HepG2 (cell line): ENCODE measurements around the gene ZMYM4. TPM values are rescaled to one million over a fixed set of nuclear protein-coding genes. Genes with fewer than 3 reads are reported as not detected.

Source experiments
- ATAC-seq: fragments of 200-7000 bp; cut with Tn5 transposase; 3 replicates; pipeline ENCODE4 v1.9.1; 2020; ENCODE audit warnings: mild to moderate bottlenecking, moderate library complexity
- BruUV-seq: library from RNA; stranded (reverse); fragments of 400-500 nt; replicated peaks from 2 replicates; lab custom pipeline; 2021; lab: Mats Ljungman, UMichigan
- CTCF ChIA-PET: fragments of 300-600 bp; formaldehyde crosslinking; extraction: SDS; loops from one replicate; lab custom pipeline; 2021; ENCODE audit warnings: low total read pairs, inconsistent platforms, low intra/inter-chr PET ratio; lab: Yijun Ruan, JAX
- POLR2A ChIA-PET: fragments of 350-600 bp; sonication (Branson Sonifier 250); formaldehyde crosslinking; loops from one replicate; lab custom pipeline; 2020; ENCODE audit warnings: antibody characterized with exemption, inconsistent platforms; lab: Yijun Ruan, JAX
- DNase-seq: peaks from one replicate; pipeline ENCODE4 v3.0.0-alpha.2; 2015; ENCODE audit warnings: low spot score
- FAIRE-seq: peaks from 3 replicates; lab custom pipeline; 2011; peaks lifted over from hg19 to GRCh38; lab: Jason Lieb, UNC
- H2AFZ ChIP-seq: one replicate; pipeline ENCODE4 v1.6.1; 2011; ENCODE audit warnings: low read length, inconsistent platforms
- H3K27ac ChIP-seq: fragments of 300-600 bp; 3 replicates; pipeline ENCODE4 v1.8.0; 2011; ENCODE audit warnings: mixed run types, mild to moderate bottlenecking, mixed read lengths, low read length, inconsistent platforms; ENCODE audit not compliant: insufficient read depth; ENCODE audit errors: extremely low read length
- H3K27me3 ChIP-seq, 2 experiments: fragments of 200-600 bp in 1 of 2; 2 replicates in 1 of 2; 3 replicates in 1 of 2; pipeline versions ENCODE4 v1.6.0 to v1.8.0; 2011; ENCODE audit warnings: low read length in 2 of 2, mild to moderate bottlenecking in 2 of 2, moderate library complexity in 2 of 2, inconsistent platforms in 1 of 2; ENCODE audit not compliant: insufficient read depth in 2 of 2, control insufficient read depth in 1 of 2
- H3K36me3 ChIP-seq, 2 experiments: fragments of 200-600 bp in 1 of 2; replicated peaks in 1 of 2; 2 replicates in 1 of 2; 3 replicates in 1 of 2; pipeline versions ENCODE4 v1.5.1 to v1.8.0; 2011; ENCODE audit warnings: low read length in 2 of 2, inconsistent platforms in 1 of 2; ENCODE audit not compliant: insufficient read depth in 2 of 2, control insufficient read depth in 1 of 2
- H3K4me1 ChIP-seq: 2 replicates; pipeline ENCODE4 v1.5.1; 2012; ENCODE audit warnings: low read length, inconsistent platforms; ENCODE audit not compliant: insufficient read depth
- H3K4me2 ChIP-seq: 2 replicates; pipeline ENCODE4 v1.6.0; 2011; ENCODE audit warnings: low read depth, low read length, inconsistent platforms
- H3K4me3 ChIP-seq, 3 experiments: fragments of 200-600 bp in 1 of 3; sonication (generic), shearing (Covaris generic) in 1 of 3; replicated peaks in 1 of 3; 2 replicates each; pipeline ENCODE4 v1.5.1; 2011 to 2016; ENCODE audit warnings: low read length in 3 of 3, inconsistent platforms in 2 of 3, low read depth in 2 of 3, mild to moderate bottlenecking in 2 of 3, control low read depth in 1 of 3, mixed read lengths in 1 of 3; ENCODE audit not compliant: insufficient read depth in 1 of 3
- H3K79me2 ChIP-seq: one replicate; pipeline ENCODE4 v1.6.1; 2011; ENCODE audit warnings: low read length, inconsistent platforms; ENCODE audit not compliant: insufficient read depth
- H3K9ac ChIP-seq: 2 replicates; pipeline ENCODE4 v1.6.0; 2011; ENCODE audit warnings: mild to moderate bottlenecking, low read depth, low read length, inconsistent platforms; ENCODE audit not compliant: insufficient read depth
- H3K9me3 ChIP-seq: 2 replicates; pipeline ENCODE4 v1.5.1; 2012; ENCODE audit warnings: mild to moderate bottlenecking, low read length
- H4K20me1 ChIP-seq: 2 replicates; pipeline ENCODE4 v1.6.0; 2011; ENCODE audit warnings: inconsistent platforms, mild to moderate bottlenecking, low read length, moderate library complexity; ENCODE audit not compliant: insufficient read depth
- ARID3A ChIP-seq: IDR thresholded peaks from 2 replicates; pipeline ENCODE4 v1.6.1; 2012; ENCODE audit warnings: low read depth, low read length, improper control_type of control experiment
- CEBPG ChIP-seq: IDR thresholded peaks from 2 replicates; pipeline ENCODE4 v1.6.1; 2016
- MTF2 ChIP-seq: sonication (generic); formaldehyde crosslinking; IDR thresholded peaks from 2 replicates; pipeline ENCODE4 v1.5.0; 2020; ENCODE audit warnings: missing genetic modification reagents, borderline replicate concordance
- POGK ChIP-seq: sonication (generic); formaldehyde crosslinking; conservative IDR thresholded peaks from 2 replicates; pipeline ENCODE4 v1.8.0; 2022; ENCODE audit warnings: mild to moderate bottlenecking, moderate library complexity, missing genetic modification reagents
- ZNF225 ChIP-seq: sonication (generic); formaldehyde crosslinking; IDR thresholded peaks from 2 replicates; pipeline ENCODE4 v1.4.0; 2020; ENCODE audit warnings: mild to moderate bottlenecking, missing genetic modification reagents
- ZNF33A ChIP-seq: sonication (generic); formaldehyde crosslinking; IDR thresholded peaks from 2 replicates; pipeline ENCODE4 v1.5.1; 2020; ENCODE audit warnings: missing genetic modification reagents, mild to moderate bottlenecking, moderate library complexity, borderline replicate concordance
- ZNF574 ChIP-seq: sonication (generic); formaldehyde crosslinking; IDR thresholded peaks from 2 replicates; pipeline ENCODE4 v1.4.0; 2020; ENCODE audit warnings: missing genetic modification reagents
- ZNF589 ChIP-seq: sonication (generic); formaldehyde crosslinking; conservative IDR thresholded peaks from 2 replicates; pipeline ENCODE4 v1.8.0; 2022; ENCODE audit warnings: mild to moderate bottlenecking, moderate library complexity, missing genetic modification reagents
- ZNF772 ChIP-seq: sonication (generic); formaldehyde crosslinking; IDR thresholded peaks from 2 replicates; pipeline ENCODE4 v1.5.0; 2020; ENCODE audit warnings: mild to moderate bottlenecking, missing genetic modification reagents
- WGBS: methylation state at CpG from one replicate; pipeline ENCODE4 v1.1.6; 2017; ENCODE audit warnings: low lambda C conversion rate; 5-methylcytosine and 5-hydroxymethylcytosine counted together
- in situ Hi-C: cut with HindIII; loops from 2 replicates; pipeline ENCODE4 v1.10.0; 2017; ENCODE audit warnings: low pct_unique_long_range_greater_than_20kb; ENCODE audit not compliant: extremely low pct_ligation_motif_present
- intact Hi-C: fragments of 100-400 bp; cut with micrococcal nuclease; formaldehyde crosslinking; loops from one replicate; pipeline ENCODE4 v1.10.0; 2022; ENCODE audit not compliant: unreplicated experiment
- polyA plus RNA-seq, 8 experiments: library from polyadenylated mRNA; depleted of rRNA in 3 of 8; stranded (reverse) in 7 of 8; unstranded in 1 of 8; fragments of >200 nt; fragmentation: Illumina TruSeq in 4 of 8; extraction: Trizol in 4 of 8; gene quantifications; 2 replicates each; pipeline versions ENCODE4 v1.2.1 to v1.2.3, GENCODE V29; 2011 to 2016; ENCODE audit warnings: low read depth in 4 of 8, missing spikeins in 1 of 8, mixed read lengths in 1 of 8; ENCODE audit not compliant: insufficient read depth in 1 of 8
- total RNA-seq, 5 experiments: library from RNA; depleted of rRNA; stranded (reverse); fragments of >200 nt; fragmentation: Illumina TruSeq; extraction: Trizol; gene quantifications; 2 replicates each; pipeline ENCODE4 v1.2.3, GENCODE V29; 2016; ENCODE audit warnings: low read depth in 1 of 5

The ZMYM4 gene
- total and polyA plus RNA-seq, 2 of the 13 experiments (the other 11 are each of a cell fraction or from before 2014, with no cell fraction given): 13.9 to 37.6 TPM

- H3K79me2 ChIP-seq: peaks cover 53% of the 10 kb centered on the region
- 7% methylated on average over 21 of the region's 24 CpGs for WGBS
- peak overlapping the region; percentile 88 to 95 (median 93) for H3K4me3 ChIP-seq
- POLR2A ChIA-PET: interaction anchor here (1.7 kb wide), 1 partner anchor 76 kb away, joined by 8 read pairs; the partner anchor contains the start of gene SFPQ
- no peak for ATAC-seq
- H3K36me3 ChIP-seq: peaks cover 0 to 6% of the 10 kb centered on the region in 2 experiments; a peak in 1 of 5 replicates
- TSS peak; percentile 69 for BruUV-seq
- H3K27ac ChIP-seq: peak overlapping the region; percentile 83
- H4K20me1 ChIP-seq: peaks cover 3% of the 10 kb centered on the region; the same call in 1 of the 2 replicates
- no peak for FAIRE-seq
- no peaks in the 10 kb centered on the region for H3K27me3 ChIP-seq
- in situ Hi-C loops (no loop called here), intact Hi-C loops (loop anchor here (2.0 kb wide), 1 partner anchor 77 kb away; the partner anchor contains the start of gene SFPQ)
- H3K9me3 ChIP-seq: no peaks in the 10 kb centered on the region
- DNase-seq: no peak
- peak overlapping the region; percentile 88 for H3K4me2 ChIP-seq
- peak overlapping the region; percentile 89 for H3K9ac ChIP-seq
- H2AFZ ChIP-seq: no peak overlapping the region
- CTCF ChIA-PET: no interaction called here
- peaks cover 54% of the 10 kb centered on the region for H3K4me1 ChIP-seq
- 0 out of 2 replicates have a peak, but pooled peaks have one; percentile 4 for TF ChIP-seq MTF2 (CRISPR knock-in tag)
- TF ChIP-seq ZNF589 (CRISPR knock-in tag): no peak
- no peak for TF ChIP-seq ZNF772
- no peak for TF ChIP-seq ZNF33A
- TF ChIP-seq CEBPG: peak; percentile 40; the same call in 1 of the 2 replicates
- no peak for TF ChIP-seq ARID3A
- no peak for TF ChIP-seq ZNF574
- no peak for TF ChIP-seq ZNF225 (CRISPR knock-in tag)
- no peak for TF ChIP-seq POGK (CRISPR knock-in tag)
Observed at GRCh38 chr1:35269201-35269988, 886 bp downstream of the ZMYM4 start.
